HUES6 (cell line): Measurements from ENCODE around the gene FBXO34.

Experiments
- H3K27ac ChIP-seq: 2 replicates; pipeline ENCODE4 v1.7.0; 2013; ENCODE audit warnings: low read depth, mild to moderate bottlenecking, low read length, inconsistent platforms
- H3K27me3 ChIP-seq: 2 replicates; pipeline ENCODE4 v1.6.1; 2013; ENCODE audit warnings: low read length; ENCODE audit not compliant: control insufficient read depth, insufficient read depth
- H3K36me3 ChIP-seq: 2 replicates; pipeline ENCODE4 v1.6.1; 2013; ENCODE audit warnings: low read length; ENCODE audit not compliant: control insufficient read depth, insufficient read depth
- H3K4me1 ChIP-seq: 2 replicates; pipeline ENCODE4 v1.6.1; 2013; ENCODE audit warnings: low read length; ENCODE audit not compliant: control insufficient read depth, insufficient read depth
- H3K4me3 ChIP-seq: 2 replicates; pipeline ENCODE4 v1.5.1; 2013; ENCODE audit warnings: low read depth, low read length
- H3K9ac ChIP-seq: one replicate; pipeline ENCODE4 v1.6.1; 2013; ENCODE audit warnings: mild to moderate bottlenecking, low read length
- H3K9me3 ChIP-seq: 2 replicates; pipeline ENCODE4 v1.6.1; 2013; ENCODE audit warnings: low read depth, low read length; ENCODE audit not compliant: control insufficient read depth, insufficient read depth

Gene FBXO34

DNA sequence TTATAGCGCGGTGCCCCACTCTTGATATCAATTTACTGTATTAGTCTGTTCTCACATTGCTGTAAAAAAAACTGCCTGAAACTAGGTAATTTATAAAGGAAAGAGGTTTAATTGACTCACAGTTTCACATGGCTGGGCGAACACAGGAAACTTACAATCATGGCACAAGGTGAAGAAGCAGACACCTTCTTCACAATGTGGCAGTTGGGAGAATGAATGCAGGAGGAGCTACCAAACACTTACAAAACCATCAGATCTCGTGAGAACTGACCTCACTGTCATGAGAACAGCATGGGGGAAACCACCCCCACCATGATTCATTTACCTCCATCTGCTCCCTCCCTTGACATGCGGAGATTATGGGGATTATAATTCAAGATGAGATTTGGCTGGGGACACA, 42.3 kb downstream of the FBXO34 start:
- Histone ChIP-seq H3K9ac (no peak overlapping the region), H3K36me3 (peaks cover 29% of the 10 kb centered on the region)

DNA sequence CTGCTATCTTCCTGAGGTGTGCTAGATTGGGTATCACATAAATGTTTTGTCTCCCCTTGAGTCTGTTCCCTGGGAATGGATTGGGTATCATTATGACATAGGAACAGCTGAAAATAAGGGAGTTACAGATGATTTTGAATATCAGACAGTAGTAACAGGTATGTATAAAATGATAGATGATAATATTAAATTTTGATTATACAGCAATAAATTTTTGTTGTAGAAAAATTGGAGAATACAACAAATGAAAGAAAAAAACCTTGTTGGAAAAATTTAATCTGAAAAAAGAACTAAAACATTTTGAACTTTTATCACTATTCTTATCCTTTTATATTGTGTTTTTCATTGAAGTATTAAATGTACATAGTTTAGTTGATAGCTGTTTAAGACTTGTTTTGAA, 43.2 kb downstream of the FBXO34 start:
- H3K27ac ChIP-seq: no peak overlapping the region
- no peaks in the 10 kb centered on the region for H3K27me3 ChIP-seq
- peaks cover 49% of the 10 kb centered on the region for H3K9me3 ChIP-seq
- no peaks in the 10 kb centered on the region for H3K4me1 ChIP-seq
- no peak overlapping the region for H3K9ac ChIP-seq
- no peak overlapping the region for H3K4me3 ChIP-seq
- peaks cover 32% of the 10 kb centered on the region for H3K36me3 ChIP-seq

More for the DNA sequence above, 42.3 kb downstream of the FBXO34 start:
- no peaks in the 10 kb centered on the region for H3K4me1 ChIP-seq
- no peaks in the 10 kb centered on the region for H3K27me3 ChIP-seq
- no peak overlapping the region for H3K4me3 ChIP-seq
- H3K27ac ChIP-seq: no peak overlapping the region
- H3K9me3 ChIP-seq: peaks cover 51% of the 10 kb centered on the region

DNA sequence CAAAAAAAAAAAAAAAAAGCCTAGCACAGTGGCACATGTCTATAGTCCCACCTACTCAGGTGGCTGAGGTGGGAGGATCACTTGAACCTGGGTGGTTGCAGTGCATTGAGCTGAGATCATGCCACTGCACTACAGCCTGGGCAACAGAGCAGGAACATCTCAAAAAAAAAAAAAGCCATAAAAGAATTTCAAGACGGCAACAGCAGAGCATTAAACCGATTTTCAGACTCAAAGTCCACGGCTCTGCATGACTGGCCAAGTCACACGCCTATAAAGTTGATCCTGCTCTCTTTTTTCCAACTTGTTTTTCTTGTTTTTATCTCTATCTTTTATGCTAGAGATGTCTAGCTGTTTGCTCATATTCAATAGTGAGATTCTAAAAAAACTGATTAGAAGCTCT, 45.3 kb downstream of the FBXO34 start:
- H3K27ac ChIP-seq: no peak overlapping the region
- peaks cover 21% of the 10 kb centered on the region; the same call in 1 of the 2 replicates for H3K36me3 ChIP-seq
- H3K9me3 ChIP-seq: peaks cover 35% of the 10 kb centered on the region
- H3K9ac ChIP-seq: no peak overlapping the region
- H3K4me3 ChIP-seq: no peak overlapping the region
- no peaks in the 10 kb centered on the region for H3K27me3 ChIP-seq
- H3K4me1 ChIP-seq: no peaks in the 10 kb centered on the region

DNA sequence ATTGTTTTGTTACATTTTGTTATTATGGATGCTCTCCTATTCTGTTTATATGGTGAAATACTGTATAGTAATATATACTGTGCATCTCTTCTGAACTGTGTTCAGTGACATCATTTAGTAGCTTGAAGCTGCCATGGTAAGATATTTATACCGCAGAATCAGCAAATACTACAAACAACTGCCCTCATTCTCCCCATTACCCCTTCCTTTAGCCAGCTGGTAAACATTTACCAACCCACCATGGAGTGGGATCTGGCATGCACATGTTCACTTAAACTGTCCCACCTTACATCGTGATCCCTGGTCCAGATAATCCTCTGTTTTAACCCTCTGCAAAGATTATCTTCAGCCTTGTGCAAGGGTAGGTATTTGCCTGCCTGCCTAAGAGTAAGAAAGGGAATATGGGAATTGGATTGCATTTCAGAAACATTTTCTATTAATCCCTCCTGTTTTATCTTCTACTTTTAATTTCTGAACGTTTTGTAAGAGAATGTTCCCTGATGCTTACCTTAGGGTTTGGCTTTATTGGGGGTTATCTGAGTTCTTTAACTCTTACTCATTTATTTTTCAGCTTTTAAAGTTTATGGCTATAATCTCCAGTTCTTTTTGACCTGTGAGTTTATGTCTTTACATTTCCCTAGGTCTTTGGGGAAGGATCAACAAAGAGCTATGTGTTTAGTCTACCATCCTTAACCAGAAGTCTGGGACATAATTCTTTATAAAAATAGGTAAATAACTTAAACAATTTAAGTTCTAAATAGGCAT, 46.5 kb downstream of the FBXO34 start:
- Histone ChIP-seq H3K27me3 (no peaks in the 10 kb centered on the region), H3K36me3 (peaks cover 16% of the 10 kb centered on the region; the same call in 1 of the 2 replicates), H3K4me1 (no peaks in the 10 kb centered on the region), H3K4me3 (no peak overlapping the region), H3K27ac (no peak overlapping the region), H3K9me3 (peaks cover 23% of the 10 kb centered on the region), H3K9ac (no peak overlapping the region)

DNA sequence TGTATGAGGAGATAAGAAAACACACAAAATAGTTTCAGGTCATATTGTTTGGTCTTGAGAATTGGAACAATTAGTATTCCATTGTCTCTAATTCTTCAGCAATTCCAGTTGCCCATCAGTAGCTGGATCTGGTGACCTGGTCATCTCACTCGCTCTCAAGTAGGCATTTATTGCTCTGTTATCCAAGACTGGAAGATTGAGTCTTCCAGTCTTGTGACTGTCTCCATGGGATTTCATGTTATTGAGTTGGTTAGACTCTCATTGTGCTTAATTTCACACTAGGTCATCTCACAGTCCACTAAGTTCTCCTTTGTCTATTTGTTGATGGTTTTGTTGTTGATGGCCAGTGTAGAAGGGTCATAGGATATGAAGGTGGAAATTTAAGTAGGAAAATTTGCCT, 47.5 kb downstream of the FBXO34 start:
- Histone ChIP-seq H3K4me1 (no peaks in the 10 kb centered on the region), H3K4me3 (no peak overlapping the region), H3K36me3 (peaks cover 12% of the 10 kb centered on the region; the same call in 1 of the 2 replicates), H3K9me3 (peaks cover 14% of the 10 kb centered on the region; the same call in 1 of the 2 replicates), H3K9ac (no peak overlapping the region), H3K27me3 (no peaks in the 10 kb centered on the region), H3K27ac (no peak overlapping the region)

GRCh38 chr14:55323910-55324309, 52.7 kb downstream of the FBXO34 start:
- H3K4me3 ChIP-seq: no peak overlapping the region
- H3K27ac ChIP-seq: no peak overlapping the region
- H3K9me3 ChIP-seq: no peaks in the 10 kb centered on the region
- H3K9ac ChIP-seq: no peak overlapping the region
- 0 out of 2 replicates have a peak, but pooled peaks cover 4% of the 10 kb centered on the region for H3K4me1 ChIP-seq
- no peaks in the 10 kb centered on the region for H3K36me3 ChIP-seq
- no peaks in the 10 kb centered on the region for H3K27me3 ChIP-seq

DNA sequence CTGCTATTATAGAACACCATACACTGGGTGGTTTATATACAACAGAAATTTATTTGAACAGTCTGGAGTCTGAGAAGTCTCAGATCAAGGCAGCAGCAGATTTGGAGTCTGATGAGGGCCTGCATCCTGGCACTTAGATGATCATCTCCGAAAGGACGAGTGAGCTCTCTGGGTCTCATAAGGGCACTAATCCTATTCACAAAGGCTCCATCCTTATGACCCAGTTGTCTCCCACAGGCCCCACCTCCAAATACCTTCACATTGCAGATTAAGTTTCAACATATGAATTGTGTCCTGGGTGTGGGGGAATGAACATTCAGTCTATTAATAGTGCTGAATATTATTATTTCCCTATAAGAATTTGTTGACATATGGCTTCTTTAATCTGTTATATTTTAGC, 53.6 kb downstream of the FBXO34 start:
- H3K9ac ChIP-seq: no peak overlapping the region
- no peak overlapping the region for H3K27ac ChIP-seq
- no peaks in the 10 kb centered on the region for H3K9me3 ChIP-seq
- no peaks in the 10 kb centered on the region for H3K27me3 ChIP-seq
- no peaks in the 10 kb centered on the region for H3K36me3 ChIP-seq
- H3K4me1 ChIP-seq: 0 out of 2 replicates have a peak, but pooled peaks cover 4% of the 10 kb centered on the region
- no peak overlapping the region for H3K4me3 ChIP-seq

DNA sequence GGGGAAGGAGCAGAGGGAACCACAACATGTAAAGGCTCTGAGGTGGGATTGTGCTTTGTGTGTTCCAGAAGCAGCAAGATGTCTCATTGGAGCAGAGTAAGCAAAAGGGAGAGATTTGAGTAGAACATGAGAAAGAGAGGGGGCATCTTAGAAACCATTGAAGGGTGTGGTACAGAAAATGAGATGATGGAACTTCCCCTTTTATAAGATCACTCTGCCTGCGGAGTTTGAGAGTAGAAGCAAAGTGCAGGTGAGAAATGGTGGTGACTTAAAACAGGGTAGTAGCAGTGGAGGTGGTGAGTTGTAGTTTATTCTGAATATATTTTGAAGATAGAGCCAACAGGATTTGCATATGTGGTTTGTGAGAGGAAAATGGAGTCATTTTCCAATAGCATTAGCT, 56.0 kb downstream of the FBXO34 start:
- H3K9ac ChIP-seq: no peak overlapping the region

GRCh38 chr14:55328317-55328716, 57.1 kb downstream of the FBXO34 start:
- no peaks in the 10 kb centered on the region for H3K36me3 ChIP-seq
- H3K4me1 ChIP-seq: 0 out of 2 replicates have a peak, but pooled peaks cover 4% of the 10 kb centered on the region
- H3K4me3 ChIP-seq: no peak overlapping the region
- no peak overlapping the region for H3K9ac ChIP-seq
- no peaks in the 10 kb centered on the region for H3K27me3 ChIP-seq
- no peaks in the 10 kb centered on the region for H3K9me3 ChIP-seq
- H3K27ac ChIP-seq: no peak overlapping the region

More for the DNA sequence above, 56.0 kb downstream of the FBXO34 start:
- H3K27ac ChIP-seq: no peak overlapping the region
- no peaks in the 10 kb centered on the region for H3K27me3 ChIP-seq
- 0 out of 2 replicates have a peak, but pooled peaks cover 4% of the 10 kb centered on the region for H3K4me1 ChIP-seq
- no peaks in the 10 kb centered on the region for H3K36me3 ChIP-seq
- H3K4me3 ChIP-seq: no peak overlapping the region
- H3K9me3 ChIP-seq: no peaks in the 10 kb centered on the region

DNA sequence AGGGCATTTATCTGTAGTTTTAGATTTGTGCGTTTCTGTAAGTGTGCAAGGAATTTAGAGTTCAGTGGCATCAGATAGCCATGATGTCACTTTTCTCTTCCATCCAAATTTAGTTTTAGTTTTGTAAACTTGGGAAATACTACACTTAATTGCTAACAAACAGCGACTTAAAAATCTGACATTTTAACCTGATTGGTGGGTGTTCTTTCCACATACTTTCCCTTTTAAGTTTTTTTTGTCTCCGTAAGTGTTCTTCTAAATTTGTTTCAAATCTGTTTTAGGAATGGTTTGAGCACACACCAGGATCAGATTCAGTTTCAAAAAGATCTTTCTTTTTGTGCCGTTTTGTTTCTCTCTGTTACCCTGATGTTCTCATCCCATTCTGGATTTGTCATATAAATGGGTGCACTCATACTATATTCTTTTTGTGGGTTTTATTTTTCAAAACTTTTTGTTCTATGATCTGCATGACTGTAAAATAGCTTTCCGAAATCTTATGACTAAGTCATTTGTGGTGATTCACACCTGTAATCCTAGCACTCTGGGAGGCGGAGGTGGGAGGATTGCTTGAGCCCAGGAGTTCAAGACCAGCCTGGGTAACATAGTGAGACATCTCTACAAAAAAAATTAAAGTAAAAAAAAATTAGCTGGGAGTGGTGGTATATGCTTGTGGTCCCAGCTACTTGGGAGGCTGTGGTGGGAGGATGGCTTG, 58.9 kb downstream of the FBXO34 start:
- Histone ChIP-seq H3K4me3 (no peak overlapping the region), H3K27ac (no peak overlapping the region), H3K27me3 (no peaks in the 10 kb centered on the region), H3K4me1 (peaks cover 10% of the 10 kb centered on the region), H3K36me3 (no peaks in the 10 kb centered on the region), H3K9ac (no peak overlapping the region), H3K9me3 (no peaks in the 10 kb centered on the region)
